Peyer's patch (tissue), 4 donors: ENCODE data around the gene PAX4.

Experiments
- POLR2A ChIP-seq, 2 donors: fragments of 450-650 bp; IDR thresholded peaks; one replicate each; pipeline ENCODE4 v1.5.1; 2017; ENCODE audit warnings: antibody characterized with exemption in 2 of 2, mild to moderate bottlenecking in 2 of 2, moderate library complexity in 2 of 2
- TF ChIP-seq, protein P1 (sequence below), 6 experiments: fragments of 450-650 bp in 4 of 6; fragments of 200-600 bp in 2 of 6; sonication (generic) in 1 of 6; IDR thresholded peaks; one replicate each; pipeline ENCODE4 v1.5.1; 2017 to 2019; ENCODE audit warnings: antibody characterized with exemption in 6 of 6, mild to moderate bottlenecking in 3 of 6, moderate library complexity in 1 of 6

DNA sequence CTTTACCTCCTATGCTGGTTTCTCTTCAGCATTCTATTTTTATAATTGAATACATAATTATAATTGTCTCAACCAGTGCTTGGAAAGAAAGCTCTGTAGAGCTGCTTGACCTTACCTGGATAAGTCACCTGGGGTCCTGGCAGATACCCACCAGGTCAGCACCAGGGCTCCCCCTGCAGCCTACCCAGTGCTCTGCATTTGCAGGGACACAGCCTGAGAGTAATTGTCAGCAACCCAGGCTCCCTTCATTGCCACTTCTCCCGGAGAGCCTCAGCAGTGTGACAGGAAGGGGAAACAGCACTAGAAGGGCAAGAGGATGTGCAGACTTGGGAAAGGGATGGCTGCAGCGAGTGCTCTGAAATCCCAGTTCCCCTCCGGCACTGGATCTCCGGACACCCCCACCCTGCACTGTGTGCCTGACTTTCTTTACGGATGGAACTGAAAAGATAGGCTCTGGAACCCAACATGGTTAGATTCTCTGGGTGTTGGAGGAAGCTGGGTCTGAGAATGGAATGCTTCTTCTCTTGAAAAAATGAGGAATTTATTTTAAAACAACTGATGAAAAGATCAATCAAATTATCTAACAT is 11.4 kb upstream of the PAX4 start:
- TF ChIP-seq, protein P1, sequence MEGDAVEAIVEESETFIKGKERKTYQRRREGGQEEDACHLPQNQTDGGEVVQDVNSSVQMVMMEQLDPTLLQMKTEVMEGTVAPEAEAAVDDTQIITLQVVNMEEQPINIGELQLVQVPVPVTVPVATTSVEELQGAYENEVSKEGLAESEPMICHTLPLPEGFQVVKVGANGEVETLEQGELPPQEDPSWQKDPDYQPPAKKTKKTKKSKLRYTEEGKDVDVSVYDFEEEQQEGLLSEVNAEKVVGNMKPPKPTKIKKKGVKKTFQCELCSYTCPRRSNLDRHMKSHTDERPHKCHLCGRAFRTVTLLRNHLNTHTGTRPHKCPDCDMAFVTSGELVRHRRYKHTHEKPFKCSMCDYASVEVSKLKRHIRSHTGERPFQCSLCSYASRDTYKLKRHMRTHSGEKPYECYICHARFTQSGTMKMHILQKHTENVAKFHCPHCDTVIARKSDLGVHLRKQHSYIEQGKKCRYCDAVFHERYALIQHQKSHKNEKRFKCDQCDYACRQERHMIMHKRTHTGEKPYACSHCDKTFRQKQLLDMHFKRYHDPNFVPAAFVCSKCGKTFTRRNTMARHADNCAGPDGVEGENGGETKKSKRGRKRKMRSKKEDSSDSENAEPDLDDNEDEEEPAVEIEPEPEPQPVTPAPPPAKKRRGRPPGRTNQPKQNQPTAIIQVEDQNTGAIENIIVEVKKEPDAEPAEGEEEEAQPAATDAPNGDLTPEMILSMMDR (IDR thresholded peaks at IDR 0.05), result peak in 3 of 6 experiments; percentile 22 to 35 (median 29)
- TF ChIP-seq POLR2A (IDR thresholded peaks at IDR 0.05), result no peak
